A549 (cell line): ENCODE data around the gene FAAP24.

Experiments used
- CHD4 ChIP-seq: fragments of 200-600 bp; sonication (generic); IDR thresholded peaks from 2 replicates; pipeline ENCODE4 v1.6.1; 2016; ENCODE audit warnings: antibody characterized with exemption, mild to moderate bottlenecking, borderline replicate concordance
- CTCF ChIP-seq: fragments of >200 bp; sonication (Bioruptor Twin); formaldehyde crosslinking; IDR thresholded peaks from 3 replicates; pipeline ENCODE4 v1.5.1; 2016
- GATA3 ChIP-seq: IDR thresholded peaks from 2 replicates; pipeline ENCODE4 v1.6.1; 2012; ENCODE audit warnings: borderline replicate concordance
- HDAC2 ChIP-seq: fragments of 200-600 bp; sonication (generic); IDR thresholded peaks from 2 replicates; pipeline ENCODE4 v1.6.1; 2016
- HOXB5 ChIP-seq: fragments of 250-450 bp; sonication (Bioruptor Pico); IDR thresholded peaks from 2 replicates; pipeline ENCODE4 v1.5.0; 2020; ENCODE audit warnings: mild to moderate bottlenecking, moderate library complexity
- KDM5A ChIP-seq: fragments of 200-600 bp; sonication (generic); IDR thresholded peaks from 2 replicates; pipeline ENCODE4 v1.6.1; 2016; ENCODE audit warnings: antibody characterized with exemption, mild to moderate bottlenecking
- NFE2L2 ChIP-seq: fragments of 150-350 bp; conservative IDR thresholded peaks from 2 replicates; pipeline ENCODE4 v1.6.1; 2014; ENCODE audit warnings: low read length
- POLR2A ChIP-seq: IDR thresholded peaks from 2 replicates; pipeline ENCODE4 v1.6.1; 2012; ENCODE audit warnings: mild to moderate bottlenecking, low read length
- RAD21 ChIP-seq, 2 experiments: fragments of >200 bp in 1 of 2; sonication (Bioruptor Twin) in 1 of 2; formaldehyde crosslinking in 1 of 2; IDR thresholded peaks in 1 of 2; conservative IDR thresholded peaks in 1 of 2; 2 replicates in 1 of 2; 3 replicates in 1 of 2; pipeline ENCODE4 v1.6.1; 2012 to 2018; ENCODE audit warnings: inconsistent platforms in 1 of 2
- RCOR1 ChIP-seq: fragments of 150-350 bp; IDR thresholded peaks from 2 replicates; pipeline ENCODE4 v1.6.1; 2014; ENCODE audit warnings: antibody characterized with exemption, low read length, low read depth
- SMC3 ChIP-seq: fragments of >200 bp; sonication (Bioruptor Twin); formaldehyde crosslinking; IDR thresholded peaks from 3 replicates; pipeline ENCODE4 v1.6.1; 2018; ENCODE audit warnings: inconsistent platforms
- TP53 ChIP-seq: fragments of 250-450 bp; sonication (Bioruptor Pico); IDR thresholded peaks from 2 replicates; pipeline ENCODE4 v1.5.0; 2021; ENCODE audit warnings: mild to moderate bottlenecking, moderate library complexity

DNA sequence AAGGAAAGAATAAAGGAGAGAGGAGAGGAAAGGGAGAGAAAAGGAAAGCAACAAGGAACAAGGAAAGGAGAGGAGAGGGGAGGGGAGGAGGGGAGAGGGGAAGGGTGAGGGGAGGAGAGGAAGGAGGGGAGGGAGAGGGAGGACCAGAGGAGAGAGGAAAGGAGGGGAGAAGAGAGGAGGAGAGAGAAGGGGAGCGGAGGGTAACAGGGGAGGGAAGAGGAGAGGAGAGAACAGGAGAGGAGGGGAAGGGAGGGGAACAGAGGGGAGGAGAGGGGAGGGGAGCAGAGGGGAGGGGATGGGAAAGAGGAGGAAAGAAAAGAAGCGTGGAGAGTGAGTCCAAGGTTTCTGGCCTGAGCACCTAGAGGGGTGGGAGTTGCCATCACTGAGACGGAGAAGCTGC is 26.7 kb downstream of the FAAP24 start:
- TF ChIP-seq TP53 = no peak
- TF ChIP-seq HDAC2 = no peak
- TF ChIP-seq POLR2A = no peak
- no peak for TF ChIP-seq CHD4
- no peak for TF ChIP-seq GATA3
- TF ChIP-seq CTCF = no peak
- TF ChIP-seq RAD21 (conservative IDR thresholded peaks at IDR 0.05 in 1 of 2, IDR thresholded peaks at IDR 0.05 in 1 of 2) = no peak
- no peak for TF ChIP-seq KDM5A
- no peak for TF ChIP-seq RCOR1
- no peak for TF ChIP-seq HOXB5 (CRISPR knock-in tag)
- TF ChIP-seq NFE2L2 = no peak
- TF ChIP-seq SMC3 = no peak
